ENCODE data around the gene SLC35A2.
"Not testable (repeated sequence)": the region's sequence is repeated elsewhere in the genome, so short reads cannot be mapped to it uniquely, and the experiment has no call there.

Gene SLC35A2

DNA sequence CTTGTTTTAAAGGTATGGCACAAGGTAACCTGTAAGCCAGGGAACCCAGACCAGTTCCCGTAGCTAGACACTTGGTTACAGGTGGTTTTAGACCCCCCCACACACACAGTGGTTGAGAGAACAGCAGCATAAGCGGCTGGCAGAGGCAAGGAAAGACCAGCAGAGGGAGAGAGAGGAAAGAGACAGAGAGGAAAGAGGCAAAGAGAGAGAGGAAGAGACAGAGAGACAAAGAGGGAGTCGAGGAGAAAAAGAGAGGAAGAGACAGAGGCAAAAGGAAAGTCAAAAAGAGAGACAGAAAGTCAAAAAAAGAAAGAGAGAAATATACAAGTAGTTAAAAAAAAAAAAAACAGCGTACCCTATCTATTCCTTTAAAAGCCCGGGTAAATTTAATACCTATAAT is 56.5 kb downstream of the SLC35A2 start:
- H3K9me3 Mint-ChIP-seq: peaks cover 61% of the 10 kb centered on the region
- H3K36me3 Mint-ChIP-seq (ENCODE audit: low read depth): no peaks in the 10 kb centered on the region
- no peak overlapping the region for H3K27ac Mint-ChIP-seq
- TF ChIP-seq, protein P1, sequence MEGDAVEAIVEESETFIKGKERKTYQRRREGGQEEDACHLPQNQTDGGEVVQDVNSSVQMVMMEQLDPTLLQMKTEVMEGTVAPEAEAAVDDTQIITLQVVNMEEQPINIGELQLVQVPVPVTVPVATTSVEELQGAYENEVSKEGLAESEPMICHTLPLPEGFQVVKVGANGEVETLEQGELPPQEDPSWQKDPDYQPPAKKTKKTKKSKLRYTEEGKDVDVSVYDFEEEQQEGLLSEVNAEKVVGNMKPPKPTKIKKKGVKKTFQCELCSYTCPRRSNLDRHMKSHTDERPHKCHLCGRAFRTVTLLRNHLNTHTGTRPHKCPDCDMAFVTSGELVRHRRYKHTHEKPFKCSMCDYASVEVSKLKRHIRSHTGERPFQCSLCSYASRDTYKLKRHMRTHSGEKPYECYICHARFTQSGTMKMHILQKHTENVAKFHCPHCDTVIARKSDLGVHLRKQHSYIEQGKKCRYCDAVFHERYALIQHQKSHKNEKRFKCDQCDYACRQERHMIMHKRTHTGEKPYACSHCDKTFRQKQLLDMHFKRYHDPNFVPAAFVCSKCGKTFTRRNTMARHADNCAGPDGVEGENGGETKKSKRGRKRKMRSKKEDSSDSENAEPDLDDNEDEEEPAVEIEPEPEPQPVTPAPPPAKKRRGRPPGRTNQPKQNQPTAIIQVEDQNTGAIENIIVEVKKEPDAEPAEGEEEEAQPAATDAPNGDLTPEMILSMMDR (IDR thresholded peaks at IDR 0.05): no peak
- no peaks in the 10 kb centered on the region for H3K4me1 Mint-ChIP-seq
- H3K4me3 Mint-ChIP-seq: no peak overlapping the region
- no peak for DNase-seq
- peaks cover 14% of the 10 kb centered on the region for H3K27me3 Mint-ChIP-seq (ENCODE audit: low read depth, poor library complexity)

DNA sequence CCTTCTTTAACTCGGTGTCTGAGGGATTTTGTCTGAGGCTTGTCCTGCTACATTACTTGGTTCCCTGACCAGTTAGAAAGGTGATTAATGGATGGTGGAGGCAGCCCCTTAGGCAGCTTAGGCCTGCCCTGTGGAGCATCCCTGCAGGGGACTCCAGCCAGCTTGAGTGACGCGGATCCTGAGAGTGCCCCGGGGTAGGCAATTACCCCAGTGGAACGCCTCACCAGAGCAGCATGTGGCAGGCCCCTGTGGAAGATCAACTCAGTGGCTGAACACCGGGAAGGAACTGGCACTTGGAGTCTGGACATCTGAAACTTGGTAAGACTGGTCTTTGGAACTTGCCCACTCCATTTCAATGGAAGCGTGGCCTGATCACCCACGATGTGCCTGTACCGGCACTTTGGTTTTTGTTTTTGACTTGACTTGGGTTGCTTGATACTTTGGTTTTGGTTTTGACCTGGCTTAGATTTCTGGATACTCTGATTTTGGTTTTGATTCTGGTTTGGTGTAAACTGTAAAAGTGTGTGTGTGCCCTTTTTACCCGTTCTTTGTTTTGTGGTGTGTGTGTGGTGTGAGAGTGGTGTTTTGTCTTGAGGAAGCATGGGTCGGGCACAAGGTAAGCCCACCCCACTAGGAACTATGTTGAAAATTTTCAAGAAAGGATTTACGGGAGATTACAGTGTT is 57.2 kb downstream of the SLC35A2 start:
- not testable (repeated sequence) for H3K36me3 Mint-ChIP-seq (ENCODE audit: low read depth); H3K27ac Mint-ChIP-seq; H3K4me1 Mint-ChIP-seq; DNase-seq; H3K4me3 Mint-ChIP-seq
- peaks cover 65% of the 10 kb centered on the region for H3K9me3 Mint-ChIP-seq
- H3K27me3 Mint-ChIP-seq (ENCODE audit: low read depth, poor library complexity): peaks cover 11% of the 10 kb centered on the region

DNA sequence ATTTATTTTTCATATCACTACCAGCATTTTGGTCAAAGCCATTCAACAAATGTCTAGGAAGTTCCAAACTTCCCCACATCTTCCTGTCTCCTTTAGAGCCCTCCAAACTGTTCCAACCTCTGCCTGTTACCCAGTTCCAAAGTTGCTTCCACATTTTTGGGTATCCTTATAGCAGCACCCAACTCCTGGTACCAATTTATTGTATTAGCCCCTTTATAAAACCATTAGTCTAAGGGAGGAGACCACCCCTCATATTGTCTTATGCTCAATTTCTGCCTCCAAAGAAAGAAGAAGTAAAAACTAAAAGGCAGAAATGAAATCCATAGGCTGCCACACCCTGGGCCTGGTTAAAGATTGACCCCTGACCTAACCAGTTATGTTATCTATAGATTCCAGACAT is 58.0 kb downstream of the SLC35A2 start:
- Mint-ChIP-seq H3K9me3 (peaks cover 71% of the 10 kb centered on the region), H3K27me3 (ENCODE audit: low read depth, poor library complexity) (peaks cover 15% of the 10 kb centered on the region)
- not testable (repeated sequence) for H3K27ac Mint-ChIP-seq; DNase-seq; H3K36me3 Mint-ChIP-seq (ENCODE audit: low read depth); H3K4me3 Mint-ChIP-seq; H3K4me1 Mint-ChIP-seq
